ENCODE data around the gene VENTX. TPM values are rescaled to one million over a fixed set of nuclear protein-coding genes. Genes with fewer than 3 reads are reported as not detected.

Gene VENTX
- total and polyA plus RNA-seq, 2 donors (not counting 3 experiments of a cell fraction or from before 2014, with no cell fraction given) = not detected

- intact Hi-C loops (cut with micrococcal nuclease) = no loop called here
- Histone ChIP-seq H3K9me1 (replicated peaks; ENCODE audit: control insufficient read depth, extremely low read depth, insufficient read depth, low read length) (no peaks in the 10 kb centered on the region), H3K4me3 (replicated peaks in 1 of 3; ENCODE audit: insufficient read depth in 1 of 3, low read depth in 1 of 3, low read length in 3 of 3) (no peak overlapping the region), H3K27me3 (ENCODE audit: control insufficient read depth in 2 of 2, insufficient read depth in 2 of 2, low read length in 2 of 2) (no peaks in the 10 kb centered on the region), H3K79me2 (ENCODE audit: control insufficient read depth, insufficient read depth, low read length) (no peaks in the 10 kb centered on the region), H3K9me3 (replicated peaks; ENCODE audit: control insufficient read depth, insufficient read depth, low read length) (no peaks in the 10 kb centered on the region), H3K4me2 (ENCODE audit: insufficient read depth, low read length) (no peak overlapping the region), H3K27ac (ENCODE audit: insufficient read depth, low read depth, low read length) (no peak overlapping the region), H3K4me1 (ENCODE audit: control insufficient read depth, extremely low read depth, insufficient read depth, low read length) (peaks cover 1% of the 10 kb centered on the region), H3K9ac (replicated peaks; ENCODE audit: extremely low read depth, insufficient read depth, low read length) (no peak overlapping the region), H3K36me3 (ENCODE audit: control insufficient read depth in 2 of 2, extremely low read depth in 1 of 2, insufficient read depth in 2 of 2, low read length in 2 of 2) (no peaks in the 10 kb centered on the region), H4K20me1 (replicated peaks; ENCODE audit: control insufficient read depth, extremely low read depth, insufficient read depth, low read length) (no peaks in the 10 kb centered on the region), H2AFZ (ENCODE audit: low read depth, low read length) (no peak overlapping the region)
- TF ChIP-seq JUN (IDR thresholded peaks at IDR 0.05; ENCODE audit: borderline replicate concordance, insufficient read depth, insufficient read length, low read depth) (no peak), POLR2AphosphoS5 (IDR thresholded peaks at IDR 0.05; ENCODE audit: insufficient read depth, low read depth, low read length) (no peak), GATA2 (IDR thresholded peaks at IDR 0.05; ENCODE audit: insufficient read depth, insufficient read length, low read depth, low read length) (no peak), POLR2A (IDR thresholded peaks at IDR 0.05; ENCODE audit: low read depth, low read length) (no peak), FOS (IDR thresholded peaks at IDR 0.05; ENCODE audit: borderline replicate concordance, insufficient read depth, low read length) (no peak), MAX (IDR thresholded peaks at IDR 0.05; ENCODE audit: insufficient read depth, insufficient read length) (no peak), EZH2 (IDR thresholded peaks at IDR 0.05; ENCODE audit: borderline replicate concordance, low read depth, low read length, severe bottlenecking) (no peak), MYC (IDR thresholded peaks at IDR 0.05; ENCODE audit: low read depth, low read length) (no peak), CTCF (IDR thresholded peaks at IDR 0.05; ENCODE audit: extremely low read depth in 1 of 2, insufficient read depth in 1 of 2, low read depth in 1 of 2, low read length in 2 of 2) (no peak)
- no peak for FAIRE-seq
- ChIA-PET CTCF (no interaction called here), POLR2A (no interaction called here)
- BruUV-seq (replicated peaks) = no TSS peak
- DNase-seq (ENCODE audit: low read depth, low spot score) = no peak
- dilution Hi-C loops (cut with MboI; ENCODE audit: extremely low pct_ligation_motif_present, low sequenced_read_pairs) = no loop called here
These were observed 14.5 kb downstream of the VENTX start for GRCh38 chr10:133252223-133252552.

Measured in endothelial cell of umbilical vein (primary cell).